Esophagus squamous epithelium (tissue), 4 donors: ENCODE results near the gene PCLO.

ENCODE experiments used
- POLR2A ChIP-seq, 4 donors: fragments of 450-650 bp; IDR thresholded peaks; one replicate each; pipeline ENCODE4 v1.6.1; 2017; ENCODE audit warnings: antibody characterized with exemption in 4 of 4, mild to moderate bottlenecking in 4 of 4, moderate library complexity in 3 of 4
- TF ChIP-seq, protein P1 (sequence below), 6 experiments: fragments of 450-650 bp in 4 of 6; fragments of 200-600 bp in 2 of 6; sonication (generic) in 2 of 6; IDR thresholded peaks; one replicate each; pipeline ENCODE4 v1.5.1; 2016 to 2019; ENCODE audit warnings: antibody characterized with exemption in 6 of 6, mild to moderate bottlenecking in 4 of 6, moderate library complexity in 4 of 6

DNA sequence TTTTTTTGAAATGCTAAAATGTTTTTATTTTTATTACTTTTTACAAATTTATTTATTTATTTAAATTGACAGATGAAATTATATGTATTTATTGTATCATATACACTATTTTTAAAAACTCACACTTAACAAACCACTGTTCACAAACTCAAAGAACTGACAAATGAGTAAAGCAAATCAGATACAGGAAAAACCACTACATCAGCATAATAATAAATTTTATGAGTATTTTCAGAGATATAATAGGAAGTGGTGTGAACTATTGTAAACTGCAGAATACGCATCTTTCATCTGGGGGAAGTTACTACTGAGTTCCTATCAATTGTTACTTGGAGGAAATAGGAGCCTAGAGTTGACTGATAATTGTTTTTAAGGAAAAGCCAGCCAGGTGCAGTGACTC, 150.7 kb downstream of the PCLO start:
- TF ChIP-seq POLR2A (IDR thresholded peaks at IDR 0.05), result no peak
- TF ChIP-seq, protein P1, sequence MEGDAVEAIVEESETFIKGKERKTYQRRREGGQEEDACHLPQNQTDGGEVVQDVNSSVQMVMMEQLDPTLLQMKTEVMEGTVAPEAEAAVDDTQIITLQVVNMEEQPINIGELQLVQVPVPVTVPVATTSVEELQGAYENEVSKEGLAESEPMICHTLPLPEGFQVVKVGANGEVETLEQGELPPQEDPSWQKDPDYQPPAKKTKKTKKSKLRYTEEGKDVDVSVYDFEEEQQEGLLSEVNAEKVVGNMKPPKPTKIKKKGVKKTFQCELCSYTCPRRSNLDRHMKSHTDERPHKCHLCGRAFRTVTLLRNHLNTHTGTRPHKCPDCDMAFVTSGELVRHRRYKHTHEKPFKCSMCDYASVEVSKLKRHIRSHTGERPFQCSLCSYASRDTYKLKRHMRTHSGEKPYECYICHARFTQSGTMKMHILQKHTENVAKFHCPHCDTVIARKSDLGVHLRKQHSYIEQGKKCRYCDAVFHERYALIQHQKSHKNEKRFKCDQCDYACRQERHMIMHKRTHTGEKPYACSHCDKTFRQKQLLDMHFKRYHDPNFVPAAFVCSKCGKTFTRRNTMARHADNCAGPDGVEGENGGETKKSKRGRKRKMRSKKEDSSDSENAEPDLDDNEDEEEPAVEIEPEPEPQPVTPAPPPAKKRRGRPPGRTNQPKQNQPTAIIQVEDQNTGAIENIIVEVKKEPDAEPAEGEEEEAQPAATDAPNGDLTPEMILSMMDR (IDR thresholded peaks at IDR 0.05), result no peak
